SK-N-DZ (cell line): ENCODE results near the gene ENPP5. TPM values are rescaled to one million over a fixed set of nuclear protein-coding genes. Genes with fewer than 3 reads are reported as not detected.

Experiments used
- DNase-seq: peaks from one replicate; pipeline ENCODE4 v3.0.0-alpha.2; 2015; ENCODE audit warnings: low spot score
- polyA plus RNA-seq, 2 experiments: library from polyadenylated mRNA; depleted of rRNA; stranded (reverse); fragments of >200 nt; gene quantifications; 2 replicates each; pipeline ENCODE4 v1.2.3, GENCODE V29; 2014

The ENPP5 gene
- 0.13 TPM in 1 of 2 replicates, not detected in the other for polyA plus RNA-seq (2014; cell fraction: cytosol; rRNA removed)
- 0.10 TPM in 1 of 2 replicates, not detected in the other for polyA plus RNA-seq (2014; cell fraction: nucleus; rRNA removed)

- DNase-seq = peak; percentile 41
Observed at GRCh38 chr6:46170357-46171289, at the start of gene ENPP5. Gene ENPP5 (minus strand): TSS chr6:46170980. CDS start chr6:46168262, 2,718 bp downstream.

- DNase-seq = no peak
Observed at GRCh38 chr6:46219661-46220060, 48.9 kb upstream of the ENPP5 start.

- DNase-seq = no peak
Observed at GRCh38 chr6:46218457-46218856, 47.7 kb upstream of the ENPP5 start.

- DNase-seq = no peak
Observed at GRCh38 chr6:46217671-46218131, 46.9 kb upstream of the ENPP5 start.

GRCh38 chr6:46216879-46217278 lies 46.1 kb upstream of the ENPP5 start:
- no peak for DNase-seq

- DNase-seq = no peak
Observed at GRCh38 chr6:46215777-46216176, 45.0 kb upstream of the ENPP5 start.

GRCh38 chr6:46215213-46215612 lies 44.4 kb upstream of the ENPP5 start:
- DNase-seq = no peak

GRCh38 chr6:46211917-46212316 lies 41.1 kb upstream of the ENPP5 start:
- DNase-seq = no peak

- no peak for DNase-seq
Observed at GRCh38 chr6:46210294-46210693, 39.5 kb upstream of the ENPP5 start.

GRCh38 chr6:46208303-46208702 lies 37.5 kb upstream of the ENPP5 start:
- DNase-seq = no peak

GRCh38 chr6:46207174-46207573 lies 36.4 kb upstream of the ENPP5 start:
- DNase-seq = no peak

GRCh38 chr6:46204880-46205650 lies 34.3 kb upstream of the ENPP5 start:
- no peak for DNase-seq

GRCh38 chr6:46203391-46204177 lies 32.8 kb upstream of the ENPP5 start:
- DNase-seq = no peak

- no peak for DNase-seq
Observed at GRCh38 chr6:46201702-46202101, 30.9 kb upstream of the ENPP5 start.

GRCh38 chr6:46199387-46199786 lies 28.6 kb upstream of the ENPP5 start:
- DNase-seq = no peak

GRCh38 chr6:46191961-46192360 lies 21.2 kb upstream of the ENPP5 start:
- DNase-seq = no peak

GRCh38 chr6:46190889-46191288 lies 20.1 kb upstream of the ENPP5 start:
- no peak for DNase-seq

- no peak for DNase-seq
Observed at GRCh38 chr6:46189726-46190125, 18.9 kb upstream of the ENPP5 start.

- DNase-seq = no peak
Observed at GRCh38 chr6:46186583-46186982, 15.8 kb upstream of the ENPP5 start.

GRCh38 chr6:46184114-46184513 lies 13.3 kb upstream of the ENPP5 start:
- DNase-seq = no peak

GRCh38 chr6:46175976-46176375 lies 5.2 kb upstream of the ENPP5 start:
- no peak for DNase-seq
